HG02884 (cell line): ENCODE measurements around the gene EFL1.

ENCODE experiments used
- ATAC-seq: cut with Tn5 transposase; IDR thresholded peaks from one replicate; pipeline ENCODE4 v1.9.1; 2021; ENCODE audit warnings: mild to moderate bottlenecking, moderate library complexity; ENCODE audit not compliant: unreplicated experiment

Gene EFL1

GRCh38 chr15:82168296-82168695, 94.2 kb downstream of the EFL1 start:
- no peak for ATAC-seq

GRCh38 chr15:82165948-82166376, 96.6 kb downstream of the EFL1 start:
- no peak for ATAC-seq

- ATAC-seq, result no peak
These were observed 102.6 kb downstream of the EFL1 start for GRCh38 chr15:82159922-82160321.

- ATAC-seq, result no peak
These were observed 103.7 kb downstream of the EFL1 start for GRCh38 chr15:82158811-82159210.

- no peak for ATAC-seq
These were observed 111.9 kb downstream of the EFL1 start for GRCh38 chr15:82150645-82151044.

DNA sequence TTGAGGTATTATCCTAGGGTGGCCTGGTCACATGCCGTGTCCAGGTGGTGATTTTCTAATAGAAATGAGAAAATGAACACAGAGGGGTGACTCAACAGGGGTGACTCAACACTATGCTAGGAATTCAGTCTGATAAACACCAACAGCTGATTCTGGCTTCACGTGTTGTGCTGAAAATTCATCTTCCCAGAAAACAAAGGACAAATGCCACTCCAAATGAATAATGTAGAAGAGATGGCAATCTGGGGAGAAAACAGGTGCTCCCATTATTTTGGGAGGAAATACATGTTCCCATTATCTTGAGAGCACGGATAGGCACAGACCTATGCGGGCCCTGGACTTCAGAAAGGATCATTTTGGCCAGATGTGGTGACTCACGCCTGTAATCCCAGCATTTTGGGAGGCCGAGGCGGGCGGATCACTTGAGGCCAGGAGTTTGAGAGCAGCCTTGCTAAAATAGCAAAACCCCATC, 115.5 kb downstream of the EFL1 start:
- ATAC-seq, result no peak

- no peak for ATAC-seq
These were observed 116.0 kb downstream of the EFL1 start for GRCh38 chr15:82146576-82146975.

GRCh38 chr15:82143390-82144385, 118.8 kb downstream of the EFL1 start:
- ATAC-seq, result no peak

DNA sequence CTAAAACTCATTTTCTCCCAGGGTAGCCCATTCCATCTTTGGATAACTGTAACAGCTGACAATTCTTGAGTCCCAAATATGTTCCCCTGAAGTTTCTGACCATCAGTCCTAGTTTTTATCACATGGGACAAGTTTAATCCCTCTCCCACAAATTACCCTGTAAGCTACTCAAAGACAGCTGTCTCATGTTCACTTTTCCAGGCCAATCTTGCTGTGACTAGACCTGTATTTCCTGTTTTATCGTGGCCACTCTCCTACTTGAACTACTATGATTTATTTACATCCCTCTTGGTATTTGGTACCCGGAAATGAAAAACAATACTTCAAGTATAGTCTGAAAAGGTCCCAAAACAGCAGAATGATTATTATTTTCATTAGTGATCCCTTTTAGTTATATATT, 121.6 kb downstream of the EFL1 start:
- ATAC-seq, result no peak

DNA sequence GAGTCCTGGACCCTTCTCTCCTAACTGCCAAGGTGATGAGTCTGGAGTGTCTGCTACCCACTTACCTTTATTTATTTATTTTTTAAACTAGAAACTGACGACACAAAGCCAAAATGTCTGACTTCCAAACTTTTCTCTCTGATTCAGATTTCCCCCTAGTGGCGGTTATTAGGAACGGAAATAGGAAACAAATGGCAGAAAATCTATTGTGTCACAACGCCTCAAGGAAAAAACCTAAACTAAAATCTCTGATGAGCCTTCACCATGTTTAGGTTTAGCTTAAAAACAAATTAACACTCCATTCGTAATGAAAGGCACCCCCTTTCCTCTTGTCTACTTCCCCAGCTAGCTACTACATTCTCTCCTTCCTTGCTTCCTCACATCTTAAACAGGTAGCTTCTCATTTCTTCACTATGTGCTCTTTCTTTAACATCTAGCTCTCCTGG, 122.7 kb downstream of the EFL1 start:
- no peak for ATAC-seq

GRCh38 chr15:82138306-82138705, 124.2 kb downstream of the EFL1 start:
- no peak for ATAC-seq

DNA sequence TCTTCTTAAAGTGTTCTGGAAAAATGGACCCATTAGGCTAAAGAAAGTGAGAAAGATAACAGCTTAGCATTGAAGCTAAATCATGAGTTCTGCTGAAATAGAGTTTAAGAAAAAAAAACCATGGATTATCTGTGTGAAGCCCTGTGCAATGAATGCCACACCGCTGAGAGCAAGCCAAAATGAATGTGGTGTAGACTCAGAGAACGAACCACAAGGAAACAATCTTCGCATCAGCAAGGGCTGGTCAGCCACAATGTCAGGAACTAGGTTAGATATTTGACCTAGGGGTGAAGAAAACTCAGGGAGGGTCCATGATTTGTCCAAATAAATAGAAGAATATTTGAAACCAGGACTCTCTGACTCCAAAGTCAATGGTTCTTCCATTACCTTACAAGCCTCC, 125.3 kb downstream of the EFL1 start:
- ATAC-seq, result no peak

GRCh38 chr15:82136120-82136519, 126.4 kb downstream of the EFL1 start:
- no peak for ATAC-seq

- no peak for ATAC-seq
These were observed 126.9 kb downstream of the EFL1 start for GRCh38 chr15:82135638-82136037.

GRCh38 chr15:82134461-82134860, 128.1 kb downstream of the EFL1 start:
- ATAC-seq, result no peak

- no peak for ATAC-seq
These were observed 129.3 kb downstream of the EFL1 start for GRCh38 chr15:82133251-82133650.

- ATAC-seq, result no peak
These were observed 129.8 kb downstream of the EFL1 start for GRCh38 chr15:82132742-82133141.

DNA sequence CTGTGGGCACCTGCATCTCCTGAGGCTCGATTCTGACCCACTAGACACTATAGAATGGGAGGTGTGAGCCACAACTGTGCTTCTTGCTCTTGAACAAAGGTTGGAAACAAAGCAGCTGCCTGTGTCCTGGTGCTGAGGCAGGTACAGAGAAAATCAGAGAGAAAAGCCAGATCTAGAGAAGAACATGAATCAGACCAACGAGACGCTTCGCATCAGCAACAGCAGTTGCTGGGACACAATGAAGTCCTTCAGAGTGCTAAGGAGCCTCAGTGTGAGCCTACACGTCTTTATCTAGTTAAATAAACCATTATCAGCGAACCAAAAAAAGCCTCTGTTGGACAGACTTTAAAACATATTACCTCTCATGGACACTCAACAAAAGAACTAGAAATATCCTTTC, 130.4 kb downstream of the EFL1 start:
- no peak for ATAC-seq

DNA sequence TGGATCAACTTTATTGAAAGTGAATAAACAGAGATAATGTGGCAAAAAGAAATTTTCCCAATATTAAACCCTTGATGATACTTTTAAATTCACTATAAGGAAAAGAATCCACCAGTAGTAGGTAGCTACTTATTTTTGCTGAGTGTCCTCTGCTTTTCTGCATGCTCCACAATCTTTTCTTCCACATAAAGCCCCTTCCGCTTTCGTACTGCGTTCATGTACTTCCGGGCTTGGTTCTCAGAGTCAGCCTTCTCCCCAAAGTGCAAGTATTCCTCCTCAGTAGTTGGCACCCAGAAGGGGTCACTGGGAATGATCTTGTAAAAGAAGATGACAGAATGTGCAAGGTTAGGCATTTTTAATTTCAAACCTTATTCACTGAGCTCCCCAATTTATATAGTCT, 132.3 kb downstream of the EFL1 start:
- ATAC-seq, result no peak

GRCh38 chr15:82129761-82130160, 132.8 kb downstream of the EFL1 start:
- ATAC-seq, result no peak

- no peak for ATAC-seq
These were observed 133.3 kb downstream of the EFL1 start for GRCh38 chr15:82129149-82129692.
